Colonic mucosa (tissue), 4 donors: ENCODE measurements around the gene DENND1B. TPM values are rescaled to one million over a fixed set of nuclear protein-coding genes. Genes with fewer than 3 reads are reported as not detected.
"Not testable (repeated sequence)": the region's sequence is repeated elsewhere in the genome, so short reads cannot be mapped to it uniquely, and the experiment has no call there.

Experiments
- DNase-seq: peaks from one replicate; pipeline ENCODE4 v3.0.0-alpha.2; 2020
- H3K27ac ChIP-seq: fragments of 200-600 bp; one replicate; pipeline ENCODE4 v1.8.0; 2021
- H3K27me3 ChIP-seq: fragments of 200-600 bp; one replicate; pipeline ENCODE4 v1.8.0; 2021
- H3K36me3 ChIP-seq: fragments of 200-600 bp; one replicate; pipeline ENCODE4 v1.8.0; 2021
- H3K4me1 ChIP-seq: fragments of 200-600 bp; one replicate; pipeline ENCODE4 v1.8.0; 2021; ENCODE audit warnings: mild to moderate bottlenecking
- H3K4me3 ChIP-seq: fragments of 200-600 bp; one replicate; pipeline ENCODE4 v1.8.0; 2021
- H3K9ac ChIP-seq, 2 donors: one replicate each; pipeline ENCODE4 v1.7.0; 2013; ENCODE audit warnings: control low read depth in 2 of 2, low read depth in 2 of 2, low read length in 2 of 2
- H3K9me3 ChIP-seq: fragments of 200-600 bp; one replicate; pipeline ENCODE4 v1.8.0; 2021
- CTCF ChIP-seq: fragments of 200-600 bp; IDR thresholded peaks from one replicate; pipeline ENCODE4 v1.8.0; 2022; ENCODE audit warnings: antibody characterized with exemption, mild to moderate bottlenecking
- intact Hi-C: fragments of 100-400 bp; cut with DNase I; formaldehyde crosslinking; loops from one replicate; pipeline ENCODE4 v1.14.1; 2022
- total RNA-seq, 2 donors: library from RNA; stranded (reverse); fragmentation: NEBNext Ultra II Directional in 1 of 2; extraction: Animal tissue kit (Norgen Biotek cat#: 25700) in 1 of 2; gene quantifications; one replicate each; pipeline ENCODE4 v1.2.1, GENCODE V29; 2021
- donor health status: healthy.
- donor health status: DM: no; HTN: no; CAD: no.
- donor health status: DM: no; HTN: no; CAD: no.

The DENND1B gene
- total RNA-seq, 2 donors from 2014 or later = 19.5 to 25.7 TPM

GRCh38 chr1:197731449-197731848 is 43.8 kb downstream of the DENND1B start:
- Histone ChIP-seq H3K9me3 (no peaks in the 10 kb centered on the region), H3K36me3 (no peaks in the 10 kb centered on the region), H3K27me3 (no peaks in the 10 kb centered on the region), H3K4me1 (no peaks in the 10 kb centered on the region), H3K27ac (no peak overlapping the region), H3K4me3 (no peak overlapping the region), H3K9ac (no peak overlapping the region)
- DNase-seq = no peak
- no peak for TF ChIP-seq CTCF
- intact Hi-C loops = no loop called here

- Histone ChIP-seq H3K27me3 (no peaks in the 10 kb centered on the region), H3K4me3 (no peak overlapping the region), H3K27ac (no peak overlapping the region), H3K4me1 (no peaks in the 10 kb centered on the region), H3K9me3 (peaks cover 3% of the 10 kb centered on the region), H3K9ac (no peak overlapping the region), H3K36me3 (no peaks in the 10 kb centered on the region)
- no peak for DNase-seq
- no peak for TF ChIP-seq CTCF
- intact Hi-C loops = no loop called here
Measured at GRCh38 chr1:197725976-197726375, 49.3 kb downstream of the DENND1B start.

- H3K9me3 ChIP-seq = peaks cover 3% of the 10 kb centered on the region
- no peak for DNase-seq
- no peaks in the 10 kb centered on the region for H3K4me1 ChIP-seq
- H3K27ac ChIP-seq = no peak overlapping the region
- no peaks in the 10 kb centered on the region for H3K27me3 ChIP-seq
- H3K9ac ChIP-seq = no peak overlapping the region
- no peaks in the 10 kb centered on the region for H3K36me3 ChIP-seq
- no peak overlapping the region for H3K4me3 ChIP-seq
- intact Hi-C loops = no loop called here
- TF ChIP-seq CTCF = no peak
Measured at GRCh38 chr1:197725044-197725443, 50.2 kb downstream of the DENND1B start.

- no peak for DNase-seq
- H3K27ac ChIP-seq = no peak overlapping the region
- intact Hi-C loops = no loop called here
- H3K9me3 ChIP-seq = no peaks in the 10 kb centered on the region
- no peaks in the 10 kb centered on the region for H3K36me3 ChIP-seq
- H3K27me3 ChIP-seq = no peaks in the 10 kb centered on the region
- no peak overlapping the region for H3K4me3 ChIP-seq
- no peak for TF ChIP-seq CTCF
- H3K9ac ChIP-seq = no peak overlapping the region
- H3K4me1 ChIP-seq = no peaks in the 10 kb centered on the region
Measured at GRCh38 chr1:197715806-197716205, 59.5 kb downstream of the DENND1B start.

- Histone ChIP-seq H3K27me3 (no peaks in the 10 kb centered on the region), H3K36me3 (no peaks in the 10 kb centered on the region), H3K9me3 (no peaks in the 10 kb centered on the region), H3K27ac (no peak overlapping the region), H3K9ac (no peak overlapping the region), H3K4me3 (no peak overlapping the region), H3K4me1 (no peaks in the 10 kb centered on the region)
- DNase-seq = no peak
- TF ChIP-seq CTCF = no peak
- intact Hi-C loops = no loop called here
Measured at GRCh38 chr1:197706601-197707000, 68.7 kb downstream of the DENND1B start.

GRCh38 chr1:197705941-197706340 is 69.3 kb downstream of the DENND1B start:
- no peak for DNase-seq
- no peak overlapping the region for H3K9ac ChIP-seq
- no peaks in the 10 kb centered on the region for H3K36me3 ChIP-seq
- intact Hi-C loops = no loop called here
- no peaks in the 10 kb centered on the region for H3K27me3 ChIP-seq
- no peak overlapping the region for H3K27ac ChIP-seq
- H3K9me3 ChIP-seq = no peaks in the 10 kb centered on the region
- H3K4me1 ChIP-seq = no peaks in the 10 kb centered on the region
- H3K4me3 ChIP-seq = no peak overlapping the region
- no peak for TF ChIP-seq CTCF

GRCh38 chr1:197700688-197701087 is 74.6 kb downstream of the DENND1B start:
- H3K36me3 ChIP-seq, H3K4me1 ChIP-seq, H3K27ac ChIP-seq, intact Hi-C loops, H3K27me3 ChIP-seq, H3K9me3 ChIP-seq, DNase-seq, H3K9ac ChIP-seq, H3K4me3 ChIP-seq: not testable (repeated sequence)
